HG03439 (cell line): ENCODE results near the gene NBPF10.
"Not testable (repeated sequence)": the region's sequence is repeated elsewhere in the genome, so short reads cannot be mapped to it uniquely, and the experiment has no call there.

ENCODE experiments used
- ATAC-seq: cut with Tn5 transposase; IDR thresholded peaks from one replicate; pipeline ENCODE4 v1.9.1; 2021; ENCODE audit warnings: mild to moderate bottlenecking, moderate library complexity; ENCODE audit not compliant: unreplicated experiment

Gene NBPF10

GRCh38 chr1:146144465-146144864, at the start of gene NBPF10:
NBPF10 (minus strand) TSS chr1:146144804; CDS start chr1:146144769, 35 bp downstream.
- not testable (repeated sequence) for ATAC-seq

- not testable (repeated sequence) for ATAC-seq
Measured at GRCh38 chr1:146174531-146174930, 29.9 kb upstream of the NBPF10 start.

GRCh38 chr1:146167740-146168139, 23.1 kb upstream of the NBPF10 start:
- ATAC-seq = not testable (repeated sequence)

DNA sequence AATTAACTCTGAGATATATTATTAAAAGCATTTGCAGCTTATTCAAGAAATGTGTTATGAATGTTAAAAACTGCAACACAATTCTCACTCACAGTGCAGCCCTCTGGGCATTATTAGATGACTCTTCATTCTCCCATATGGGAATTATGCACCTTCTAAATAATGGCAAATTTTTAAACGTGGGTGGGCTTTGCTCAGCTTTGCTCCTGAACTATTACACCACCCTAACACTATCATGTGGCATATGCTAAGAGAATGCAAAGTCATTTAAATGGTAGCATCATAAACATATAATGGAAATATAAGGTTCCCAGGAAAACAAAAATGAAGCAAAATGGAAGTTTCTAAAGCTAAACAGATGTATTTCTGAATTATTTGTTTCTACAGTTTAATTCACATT, 22.7 kb upstream of the NBPF10 start:
- ATAC-seq = not testable (repeated sequence)
